GM06990 (cell line): ENCODE data around the gene EML1.

Source experiments
- DNase-seq: peaks from one replicate; pipeline ENCODE4 v3.0.0-alpha.2; 2011; ENCODE audit not compliant: insufficient read length; ENCODE audit errors: extremely low read depth
- H3K27me3 ChIP-seq: replicated peaks from 2 replicates; pipeline ENCODE4 v1.6.0; 2011; ENCODE audit warnings: low read length; ENCODE audit not compliant: control insufficient read depth, insufficient read depth
- H3K36me3 ChIP-seq: 2 replicates; pipeline ENCODE4 v1.5.1; 2011; ENCODE audit warnings: low read length; ENCODE audit not compliant: control insufficient read depth, insufficient read depth
- H3K4me3 ChIP-seq: replicated peaks from 2 replicates; pipeline ENCODE4 v1.5.1; 2011; ENCODE audit warnings: low read depth, mild to moderate bottlenecking, control low read depth, low read length
- CTCF ChIP-seq: IDR thresholded peaks from 2 replicates; pipeline ENCODE4 v1.5.1; 2011; ENCODE audit warnings: low read length, control low read depth, mild to moderate bottlenecking, inconsistent platforms; ENCODE audit not compliant: insufficient read depth, poor library complexity, severe bottlenecking

EML1 gene

GRCh38 chr14:99831303-99831702 is 38.1 kb downstream of the EML1 start:
- no peak for TF ChIP-seq CTCF
- Histone ChIP-seq H3K4me3 (no peak overlapping the region), H3K36me3 (no peaks in the 10 kb centered on the region)

GRCh38 chr14:99831903-99832685 is 38.9 kb downstream of the EML1 start:
- TF ChIP-seq CTCF: no peak
- no peaks in the 10 kb centered on the region for H3K27me3 ChIP-seq
- H3K4me3 ChIP-seq: no peak overlapping the region
- no peak for DNase-seq
- no peaks in the 10 kb centered on the region for H3K36me3 ChIP-seq

More at GRCh38 chr14:99831303-99831702, 38.1 kb downstream of the EML1 start:
- H3K27me3 ChIP-seq: no peaks in the 10 kb centered on the region
- DNase-seq: no peak

- TF ChIP-seq CTCF: no peak
- no peaks in the 10 kb centered on the region for H3K36me3 ChIP-seq
- no peak overlapping the region for H3K4me3 ChIP-seq
- no peaks in the 10 kb centered on the region for H3K27me3 ChIP-seq
- DNase-seq: no peak
Observed at GRCh38 chr14:99837822-99838221, 44.6 kb downstream of the EML1 start.

GRCh38 chr14:99838639-99839134 is 45.5 kb downstream of the EML1 start:
- no peak for DNase-seq
- Histone ChIP-seq H3K27me3 (no peaks in the 10 kb centered on the region), H3K4me3 (no peak overlapping the region), H3K36me3 (no peaks in the 10 kb centered on the region)
- no peak for TF ChIP-seq CTCF

GRCh38 chr14:99839696-99840095 is 46.5 kb downstream of the EML1 start:
- no peak for TF ChIP-seq CTCF
- DNase-seq: no peak
- H3K36me3 ChIP-seq: no peaks in the 10 kb centered on the region
- H3K27me3 ChIP-seq: no peaks in the 10 kb centered on the region
- H3K4me3 ChIP-seq: no peak overlapping the region
